Left renal pelvis (tissue), 4 donors: ENCODE measurements around the gene GPC2. TPM values are rescaled to one million over a fixed set of nuclear protein-coding genes. Genes with fewer than 3 reads are reported as not detected.
"Not testable (repeated sequence)": the region's sequence is repeated elsewhere in the genome, so short reads cannot be mapped to it uniquely, and the experiment has no call there.

Experiments used
- DNase-seq, 4 donors: peaks; one replicate each; pipeline ENCODE4 v3.0.0-alpha.2; 2013; ENCODE audit warnings: low read depth in 4 of 4, low spot score in 3 of 4
- polyA plus RNA-seq, 4 donors: library from polyadenylated mRNA; unstranded; fragments of 120-200 nt; gene quantifications; one replicate each; pipeline ENCODE4 v1.2.1, GENCODE V29; 2013; ENCODE audit not compliant: insufficient read length in 4 of 4

The GPC2 gene
- polyA plus RNA-seq: 10 to 100 TPM in 1 of 4 donors, 1 to 10 TPM in 3; 6.4 to 18.3 (median 8.8) TPM

- DNase-seq: peak; percentile 82 to 91 (median 88)
These were observed at the start of gene GPC2, which contains the start of gene STAG3 for GRCh38 chr7:100177045-100178001. GPC2 (minus strand) TSS chr7:100177381; CDS start chr7:100177199, 182 bp downstream. STAG3 (plus strand) TSS chr7:100177918; CDS start chr7:100180557, 2,639 bp downstream.

GRCh38 chr7:100224891-100225290 lies 47.7 kb upstream of the GPC2 start:
- not testable (repeated sequence) for DNase-seq

GRCh38 chr7:100223376-100223927 lies 46.3 kb upstream of the GPC2 start:
- not testable (repeated sequence) for DNase-seq

- DNase-seq: no peak
These were observed 45.4 kb upstream of the GPC2 start for GRCh38 chr7:100222445-100223132.

GRCh38 chr7:100221767-100222444 lies 44.7 kb upstream of the GPC2 start:
- no peak for DNase-seq

- no peak for DNase-seq
These were observed 44.1 kb upstream of the GPC2 start for GRCh38 chr7:100221231-100221718.

- no peak for DNase-seq
These were observed 43.5 kb upstream of the GPC2 start for GRCh38 chr7:100220586-100221230.

- DNase-seq: not testable (repeated sequence)
These were observed 42.8 kb upstream of the GPC2 start, which contains the start of gene PVRIG for GRCh38 chr7:100219801-100220585. PVRIG (plus strand) TSS chr7:100219949; CDS start chr7:100219971, 22 bp downstream.

GRCh38 chr7:100219271-100219737 lies 42.1 kb upstream of the GPC2 start:
- no peak for DNase-seq

GRCh38 chr7:100217934-100218333 lies 40.8 kb upstream of the GPC2 start:
- not testable (repeated sequence) for DNase-seq

- DNase-seq: no peak
These were observed 38.7 kb upstream of the GPC2 start for GRCh38 chr7:100215895-100216294.

GRCh38 chr7:100214356-100214755 lies 37.2 kb upstream of the GPC2 start:
- DNase-seq: not testable (repeated sequence)

- DNase-seq: no peak
These were observed 36.5 kb upstream of the GPC2 start for GRCh38 chr7:100213672-100214071.

- DNase-seq: no peak
These were observed 35.6 kb upstream of the GPC2 start for GRCh38 chr7:100212631-100213286.

- DNase-seq: no peak
These were observed 34.2 kb upstream of the GPC2 start for GRCh38 chr7:100211342-100211780.

GRCh38 chr7:100210805-100211204 lies 33.6 kb upstream of the GPC2 start:
- DNase-seq: no peak

GRCh38 chr7:100209493-100209892 lies 32.3 kb upstream of the GPC2 start:
- no peak for DNase-seq

GRCh38 chr7:100208911-100209408 lies 31.8 kb upstream of the GPC2 start:
- DNase-seq: peak in 1 of 4 donors; percentile 48
